Measurements from ENCODE around the gene BCAS3.
"Not testable (repeated sequence)": the region's sequence is repeated elsewhere in the genome, so short reads cannot be mapped to it uniquely, and the experiment has no call there.

BCAS3 gene

GRCh38 chr17:61143026-61143425 lies 465.4 kb downstream of the BCAS3 start:
- no peak overlapping the region for H3K4me2 ChIP-seq (ENCODE audit: low read length)
- no peak overlapping the region for H4K5ac ChIP-seq (ENCODE audit: low read length)
- no peaks in the 10 kb centered on the region for H3K4me1 ChIP-seq (ENCODE audit: control insufficient read depth, low read depth, low read length)
- no peak for DNase-seq
- H4K8ac ChIP-seq (ENCODE audit: low read depth, low read length) = no peak overlapping the region
- H3K27ac ChIP-seq (ENCODE audit: low read depth, low read length) = no peak overlapping the region
- H2BK5ac ChIP-seq (ENCODE audit: low read length) = no peak overlapping the region
- H3K79me2 ChIP-seq (ENCODE audit: control insufficient read depth, insufficient read depth, low read length) = no peaks in the 10 kb centered on the region
- no peak overlapping the region for H3K4ac ChIP-seq (ENCODE audit: low read depth, low read length)
- no CpG with 5 or more reads among the region's 1 CpG for WGBS (ENCODE audit: extremely low coverage, insufficient coverage, low lambda C conversion rate)
- no peak overlapping the region for H3K23ac ChIP-seq (ENCODE audit: low read length)
- no peak overlapping the region for H2BK15ac ChIP-seq (replicated peaks; ENCODE audit: low read depth)
- no peak overlapping the region for H3K4me3 ChIP-seq (ENCODE audit: low read length)
- H3K18ac ChIP-seq (ENCODE audit: low read length) = no peak overlapping the region
- no peaks in the 10 kb centered on the region for H3K27me3 ChIP-seq (ENCODE audit: insufficient read depth, low read length, poor library complexity)
- H2BK120ac ChIP-seq (ENCODE audit: low read depth, low read length) = no peak overlapping the region
- H3K56ac ChIP-seq (ENCODE audit: low read length) = no peak overlapping the region
- no peak overlapping the region for H2AK5ac ChIP-seq (ENCODE audit: low read length)
- H3K9ac ChIP-seq (ENCODE audit: low read length) = no peak overlapping the region
- H3K79me1 ChIP-seq (ENCODE audit: low read length) = no peaks in the 10 kb centered on the region
- H3K36me3 ChIP-seq (ENCODE audit: control insufficient read depth, insufficient read depth, low read length) = no peaks in the 10 kb centered on the region

GRCh38 chr17:61144137-61144536 lies 466.5 kb downstream of the BCAS3 start:
- Histone ChIP-seq H3K4ac (ENCODE audit: low read depth, low read length) (no peak overlapping the region), H3K79me2 (ENCODE audit: control insufficient read depth, insufficient read depth, low read length) (no peaks in the 10 kb centered on the region), H3K4me2 (ENCODE audit: low read length) (no peak overlapping the region), H3K36me3 (ENCODE audit: control insufficient read depth, insufficient read depth, low read length) (no peaks in the 10 kb centered on the region), H4K8ac (ENCODE audit: low read depth, low read length) (no peak overlapping the region), H3K27ac (ENCODE audit: low read depth, low read length) (no peak overlapping the region), H2BK5ac (ENCODE audit: low read length) (no peak overlapping the region), H2BK15ac (replicated peaks; ENCODE audit: low read depth) (no peak overlapping the region), H3K4me3 (ENCODE audit: low read length) (no peak overlapping the region), H4K5ac (ENCODE audit: low read length) (no peak overlapping the region), H3K9ac (ENCODE audit: low read length) (no peak overlapping the region), H3K56ac (ENCODE audit: low read length) (no peak overlapping the region), H3K18ac (ENCODE audit: low read length) (no peak overlapping the region), H2BK120ac (ENCODE audit: low read depth, low read length) (no peak overlapping the region), H3K4me1 (ENCODE audit: control insufficient read depth, low read depth, low read length) (no peaks in the 10 kb centered on the region), H3K27me3 (ENCODE audit: insufficient read depth, low read length, poor library complexity) (no peaks in the 10 kb centered on the region), H3K79me1 (ENCODE audit: low read length) (no peaks in the 10 kb centered on the region), H3K23ac (ENCODE audit: low read length) (no peak overlapping the region), H2AK5ac (ENCODE audit: low read length) (no peak overlapping the region)
- no peak for DNase-seq
- WGBS (ENCODE audit: extremely low coverage, insufficient coverage, low lambda C conversion rate) = no CpG with 5 or more reads among the region's 2 CpGs

GRCh38 chr17:61144617-61145564 lies 467.2 kb downstream of the BCAS3 start:
- Histone ChIP-seq H3K79me1 (ENCODE audit: low read length) (no peaks in the 10 kb centered on the region), H3K4me1 (ENCODE audit: control insufficient read depth, low read depth, low read length) (no peaks in the 10 kb centered on the region), H2BK15ac (replicated peaks; ENCODE audit: low read depth) (no peak overlapping the region), H3K79me2 (ENCODE audit: control insufficient read depth, insufficient read depth, low read length) (no peaks in the 10 kb centered on the region), H2AK5ac (ENCODE audit: low read length) (no peak overlapping the region), H3K4me3 (ENCODE audit: low read length) (no peak overlapping the region), H3K4ac (ENCODE audit: low read depth, low read length) (no peak overlapping the region), H3K4me2 (ENCODE audit: low read length) (no peak overlapping the region), H3K18ac (ENCODE audit: low read length) (no peak overlapping the region), H2BK120ac (ENCODE audit: low read depth, low read length) (no peak overlapping the region), H3K36me3 (ENCODE audit: control insufficient read depth, insufficient read depth, low read length) (no peaks in the 10 kb centered on the region), H4K5ac (ENCODE audit: low read length) (no peak overlapping the region), H3K56ac (ENCODE audit: low read length) (no peak overlapping the region), H2BK5ac (ENCODE audit: low read length) (no peak overlapping the region), H3K9ac (ENCODE audit: low read length) (no peak overlapping the region), H4K8ac (ENCODE audit: low read depth, low read length) (no peak overlapping the region), H3K27ac (ENCODE audit: low read depth, low read length) (no peak overlapping the region), H3K27me3 (ENCODE audit: insufficient read depth, low read length, poor library complexity) (no peaks in the 10 kb centered on the region), H3K23ac (ENCODE audit: low read length) (no peak overlapping the region)
- peak; percentile 44 for DNase-seq
- no CpG with 5 or more reads among the region's 11 CpGs for WGBS (ENCODE audit: extremely low coverage, insufficient coverage, low lambda C conversion rate)

GRCh38 chr17:61146833-61147232 lies 469.2 kb downstream of the BCAS3 start:
- not testable (repeated sequence) for H3K4me2 ChIP-seq (ENCODE audit: low read length); H3K36me3 ChIP-seq (ENCODE audit: control insufficient read depth, insufficient read depth, low read length); H2BK15ac ChIP-seq (replicated peaks; ENCODE audit: low read depth); H3K4me3 ChIP-seq (ENCODE audit: low read length); H3K79me2 ChIP-seq (ENCODE audit: control insufficient read depth, insufficient read depth, low read length); H2BK5ac ChIP-seq (ENCODE audit: low read length); H3K4me1 ChIP-seq (ENCODE audit: control insufficient read depth, low read depth, low read length); H3K27ac ChIP-seq (ENCODE audit: low read depth, low read length); H3K23ac ChIP-seq (ENCODE audit: low read length); H3K9ac ChIP-seq (ENCODE audit: low read length); H3K18ac ChIP-seq (ENCODE audit: low read length); H3K4ac ChIP-seq (ENCODE audit: low read depth, low read length); H3K79me1 ChIP-seq (ENCODE audit: low read length); H3K27me3 ChIP-seq (ENCODE audit: insufficient read depth, low read length, poor library complexity); DNase-seq; H3K56ac ChIP-seq (ENCODE audit: low read length); H2BK120ac ChIP-seq (ENCODE audit: low read depth, low read length); H2AK5ac ChIP-seq (ENCODE audit: low read length); H4K8ac ChIP-seq (ENCODE audit: low read depth, low read length); H4K5ac ChIP-seq (ENCODE audit: low read length)
- WGBS (ENCODE audit: extremely low coverage, insufficient coverage, low lambda C conversion rate) = no CpG with 5 or more reads among the region's 8 CpGs

- H3K36me3 ChIP-seq (ENCODE audit: control insufficient read depth, insufficient read depth, low read length) = no peaks in the 10 kb centered on the region
- WGBS (ENCODE audit: extremely low coverage, insufficient coverage, low lambda C conversion rate) = no CpG with 5 or more reads among the region's 6 CpGs
Observed at GRCh38 chr17:61149106-61149825, 471.6 kb downstream of the BCAS3 start.

More at GRCh38 chr17:61149106-61149825, 471.6 kb downstream of the BCAS3 start:
- Histone ChIP-seq H2BK120ac (ENCODE audit: low read depth, low read length) (no peak overlapping the region), H2AK5ac (ENCODE audit: low read length) (no peak overlapping the region), H3K56ac (ENCODE audit: low read length) (no peak overlapping the region), H3K4me2 (ENCODE audit: low read length) (no peak overlapping the region), H3K4ac (ENCODE audit: low read depth, low read length) (no peak overlapping the region), H3K4me1 (ENCODE audit: control insufficient read depth, low read depth, low read length) (no peaks in the 10 kb centered on the region), H3K18ac (ENCODE audit: low read length) (no peak overlapping the region), H2BK5ac (ENCODE audit: low read length) (no peak overlapping the region), H4K8ac (ENCODE audit: low read depth, low read length) (no peak overlapping the region), H3K27ac (ENCODE audit: low read depth, low read length) (no peak overlapping the region), H3K79me2 (ENCODE audit: control insufficient read depth, insufficient read depth, low read length) (no peaks in the 10 kb centered on the region), H2BK15ac (replicated peaks; ENCODE audit: low read depth) (no peak overlapping the region), H3K23ac (ENCODE audit: low read length) (no peak overlapping the region), H4K5ac (ENCODE audit: low read length) (no peak overlapping the region), H3K79me1 (ENCODE audit: low read length) (no peaks in the 10 kb centered on the region), H3K27me3 (ENCODE audit: insufficient read depth, low read length, poor library complexity) (no peaks in the 10 kb centered on the region), H3K9ac (ENCODE audit: low read length) (no peak overlapping the region), H3K4me3 (ENCODE audit: low read length) (no peak overlapping the region)
- no peak for DNase-seq

Measured in mesendoderm (in vitro differentiated cells).